HepG2 (cell line): ENCODE results near the gene HECA. TPM values are rescaled to one million over a fixed set of nuclear protein-coding genes. Genes with fewer than 3 reads are reported as not detected.
A peak's percentile ranks its signal among the peaks of the same experiment; 100 is the strongest.

Source experiments
- AFF4 ChIP-seq: sonication (generic); formaldehyde crosslinking; IDR thresholded peaks from 2 replicates; pipeline ENCODE4 v1.4.0; 2020; ENCODE audit warnings: missing genetic modification reagents
- HNRNPH1 ChIP-seq: fragments of 200-400 bp; formaldehyde crosslinking; optimal IDR thresholded peaks from 2 replicates; pipeline ENCODE3; 2017; ENCODE audit warnings: mild to moderate bottlenecking, low read depth, low read length
- MAFF ChIP-seq: IDR thresholded peaks from 2 replicates; pipeline ENCODE4 v1.6.1; 2011; ENCODE audit warnings: low read depth, low read length, improper control_type of control experiment
- MEF2D ChIP-seq: sonication (generic); formaldehyde crosslinking; IDR thresholded peaks from 2 replicates; pipeline ENCODE4 v1.5.1; 2020; ENCODE audit warnings: mild to moderate bottlenecking, missing genetic modification reagents
- MEIS2 ChIP-seq: sonication (generic); formaldehyde crosslinking; IDR thresholded peaks from 2 replicates; pipeline ENCODE4 v1.9.0; 2021; ENCODE audit warnings: mild to moderate bottlenecking, missing genetic modification reagents
- SMARCC2 ChIP-seq: fragments of 450-650 bp; IDR thresholded peaks from 2 replicates; pipeline ENCODE4 v1.6.1; 2017; ENCODE audit warnings: antibody characterized with exemption, mild to moderate bottlenecking
- SRF ChIP-seq: IDR thresholded peaks from 2 replicates; pipeline ENCODE4 v1.6.1; 2011; ENCODE audit warnings: mild to moderate bottlenecking, low read depth, low read length, moderate library complexity
- SRSF4 ChIP-seq: fragments of 200-400 bp; formaldehyde crosslinking; IDR thresholded peaks from one replicate; pipeline ENCODE4 v1.6.1; 2018; ENCODE audit warnings: mild to moderate bottlenecking, low read depth, low read length, moderate library complexity; ENCODE audit not compliant: poor library complexity, severe bottlenecking
- ZBTB40 ChIP-seq, 2 experiments: fragments of 450-650 bp in 1 of 2; sonication (generic) in 1 of 2; formaldehyde crosslinking in 1 of 2; IDR thresholded peaks; 2 replicates each; pipeline versions ENCODE4 v1.6.1 to v1.8.0; 2016 to 2022; ENCODE audit warnings: antibody characterized with exemption in 1 of 2, mild to moderate bottlenecking in 1 of 2, missing genetic modification reagents in 1 of 2
- ZNF512 ChIP-seq: sonication (generic); formaldehyde crosslinking; IDR thresholded peaks from 2 replicates; pipeline ENCODE4 v1.4.0; 2020; ENCODE audit warnings: mild to moderate bottlenecking, missing genetic modification reagents
- ZNF614 ChIP-seq: IDR thresholded peaks from 2 replicates; pipeline ENCODE4 v1.6.1; 2018; ENCODE audit warnings: missing biosample characterization, missing genetic modification reagents, inconsistent platforms, borderline replicate concordance
- ZSCAN5A ChIP-seq: sonication (generic); formaldehyde crosslinking; IDR thresholded peaks from 2 replicates; pipeline ENCODE4 v1.8.0; 2022; ENCODE audit warnings: mild to moderate bottlenecking, missing genetic modification reagents, borderline replicate concordance
- polyA plus RNA-seq, 8 experiments: library from polyadenylated mRNA; depleted of rRNA in 3 of 8; stranded (reverse) in 7 of 8; unstranded in 1 of 8; fragments of >200 nt; fragmentation: Illumina TruSeq in 4 of 8; extraction: Trizol in 4 of 8; gene quantifications; 2 replicates each; pipeline versions ENCODE4 v1.2.1 to v1.2.3, GENCODE V29; 2011 to 2016; ENCODE audit warnings: low read depth in 4 of 8, missing spikeins in 1 of 8, mixed read lengths in 1 of 8; ENCODE audit not compliant: insufficient read depth in 1 of 8
- total RNA-seq, 5 experiments: library from RNA; depleted of rRNA; stranded (reverse); fragments of >200 nt; fragmentation: Illumina TruSeq; extraction: Trizol; gene quantifications; 2 replicates each; pipeline ENCODE4 v1.2.3, GENCODE V29; 2016; ENCODE audit warnings: low read depth in 1 of 5

HECA gene
- total and polyA plus RNA-seq, 2 of the 13 experiments (the other 11 are each of a cell fraction or from before 2014, with no cell fraction given): 0.18 to 0.49 TPM

GRCh38 chr6:139134817-139135577 is at the start of gene HECA (continued):
- TF ChIP-seq ZBTB40 (IDR thresholded peaks at IDR 0.05): no peak
- no peak for TF ChIP-seq ZBTB40 (CRISPR knock-in tag; IDR thresholded peaks at IDR 0.05)
- no peak for TF ChIP-seq HNRNPH1
- no peak for TF ChIP-seq SRSF4
- TF ChIP-seq MEIS2 (CRISPR knock-in tag): no peak
- no peak for TF ChIP-seq AFF4
- no peak for TF ChIP-seq MAFF
- TF ChIP-seq SMARCC2: no peak
- TF ChIP-seq MEF2D (CRISPR knock-in tag): no peak
- TF ChIP-seq ZSCAN5A (CRISPR knock-in tag): no peak
- TF ChIP-seq SRF: no peak
- peak; percentile 81; the same call in 1 of the 2 replicates for TF ChIP-seq ZNF614
- no peak for TF ChIP-seq ZNF512 (CRISPR knock-in tag)
